Measurements from ENCODE around the gene PEAK1. TPM values are rescaled to one million over a fixed set of nuclear protein-coding genes. Genes with fewer than 3 reads are reported as not detected.

Gene PEAK1
- total RNA-seq, 2 experiments from 2014 or later, result 9.2 to 11.0 TPM

DNA sequence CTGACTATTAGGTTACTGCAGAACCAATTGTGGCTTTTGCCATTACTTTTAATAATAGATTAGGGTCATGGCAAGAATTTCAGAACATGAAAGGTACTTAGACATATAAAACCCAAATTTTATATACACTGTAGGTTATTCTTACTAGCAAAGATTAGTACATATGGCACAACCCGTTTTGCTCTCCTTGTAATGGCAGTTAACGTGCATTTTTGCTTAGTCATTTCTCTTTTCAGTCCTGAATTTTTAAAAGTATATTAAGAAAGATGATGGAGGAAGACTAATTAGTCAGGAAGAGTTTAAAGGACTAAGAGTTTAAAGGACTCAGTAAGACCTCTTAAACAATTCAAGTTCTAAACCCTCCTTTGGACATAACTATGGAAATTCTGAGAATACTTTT is 114.0 kb downstream of the PEAK1 start:
- no peaks in the 10 kb centered on the region for H3K9me3 ChIP-seq (ENCODE audit: control insufficient read depth in 1 of 2, insufficient read depth in 1 of 2, low read length in 2 of 2)
- Mint-ChIP-seq H3K27ac (no peak overlapping the region), H3K4me3 (no peak overlapping the region), H3K27me3 (no peaks in the 10 kb centered on the region), H3K36me3 (ENCODE audit: low read depth) (no peaks in the 10 kb centered on the region), H3K9me3 (no peaks in the 10 kb centered on the region), H3K4me1 (ENCODE audit: low read depth) (peaks cover 13% of the 10 kb centered on the region)
- no peak overlapping the region for H3K27ac ChIP-seq (ENCODE audit: low read depth in 1 of 2, low read length in 2 of 2)
- H3K4me3 ChIP-seq (ENCODE audit: low read length), result no peak overlapping the region
- ChIA-PET POLR2A (no interaction called here), CTCF (no interaction called here)
- TF ChIP-seq, protein P1, sequence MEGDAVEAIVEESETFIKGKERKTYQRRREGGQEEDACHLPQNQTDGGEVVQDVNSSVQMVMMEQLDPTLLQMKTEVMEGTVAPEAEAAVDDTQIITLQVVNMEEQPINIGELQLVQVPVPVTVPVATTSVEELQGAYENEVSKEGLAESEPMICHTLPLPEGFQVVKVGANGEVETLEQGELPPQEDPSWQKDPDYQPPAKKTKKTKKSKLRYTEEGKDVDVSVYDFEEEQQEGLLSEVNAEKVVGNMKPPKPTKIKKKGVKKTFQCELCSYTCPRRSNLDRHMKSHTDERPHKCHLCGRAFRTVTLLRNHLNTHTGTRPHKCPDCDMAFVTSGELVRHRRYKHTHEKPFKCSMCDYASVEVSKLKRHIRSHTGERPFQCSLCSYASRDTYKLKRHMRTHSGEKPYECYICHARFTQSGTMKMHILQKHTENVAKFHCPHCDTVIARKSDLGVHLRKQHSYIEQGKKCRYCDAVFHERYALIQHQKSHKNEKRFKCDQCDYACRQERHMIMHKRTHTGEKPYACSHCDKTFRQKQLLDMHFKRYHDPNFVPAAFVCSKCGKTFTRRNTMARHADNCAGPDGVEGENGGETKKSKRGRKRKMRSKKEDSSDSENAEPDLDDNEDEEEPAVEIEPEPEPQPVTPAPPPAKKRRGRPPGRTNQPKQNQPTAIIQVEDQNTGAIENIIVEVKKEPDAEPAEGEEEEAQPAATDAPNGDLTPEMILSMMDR (IDR thresholded peaks at IDR 0.05), result no peak
- no peaks in the 10 kb centered on the region for H3K4me1 ChIP-seq (ENCODE audit: insufficient read depth, low read length)
- DNase-seq (no peak), ATAC-seq (ENCODE audit: poor library complexity) (no peak)
- no peaks in the 10 kb centered on the region for H3K36me3 ChIP-seq (ENCODE audit: insufficient read depth, low read length)
- intact Hi-C loops (cut with DNase I, micrococcal nuclease), result no loop called here
- H3K27me3 ChIP-seq (ENCODE audit: control insufficient read depth in 1 of 2, insufficient read depth in 2 of 2, low read length in 2 of 2), result no peaks in the 10 kb centered on the region

- H3K27me3 ChIP-seq (ENCODE audit: control insufficient read depth in 1 of 2, insufficient read depth in 2 of 2, low read length in 2 of 2), result no peaks in the 10 kb centered on the region
- H3K4me3 ChIP-seq (ENCODE audit: low read length), result no peak overlapping the region
- no peak overlapping the region for H3K4me3 Mint-ChIP-seq
- H3K4me1 Mint-ChIP-seq (ENCODE audit: low read depth), result no peaks in the 10 kb centered on the region
- H3K27ac ChIP-seq (ENCODE audit: low read depth in 1 of 2, low read length in 2 of 2), result no peak overlapping the region
- no peak for ATAC-seq (ENCODE audit: poor library complexity)
- no peaks in the 10 kb centered on the region for H3K27me3 Mint-ChIP-seq
- no peak for DNase-seq
- H3K9me3 Mint-ChIP-seq, result no peaks in the 10 kb centered on the region
- H3K9me3 ChIP-seq (ENCODE audit: control insufficient read depth in 1 of 2, insufficient read depth in 1 of 2, low read length in 2 of 2), result no peaks in the 10 kb centered on the region
- H3K4me1 ChIP-seq (ENCODE audit: insufficient read depth, low read length), result no peaks in the 10 kb centered on the region
- H3K36me3 Mint-ChIP-seq (ENCODE audit: low read depth), result no peaks in the 10 kb centered on the region
- H3K36me3 ChIP-seq (ENCODE audit: insufficient read depth, low read length), result no peaks in the 10 kb centered on the region
- intact Hi-C loops (cut with DNase I, micrococcal nuclease), result no loop called here
- TF ChIP-seq, protein P1 (IDR thresholded peaks at IDR 0.05), result no peak
- no peak overlapping the region for H3K27ac Mint-ChIP-seq
- ChIA-PET POLR2A (no interaction called here), CTCF (no interaction called here)
Measured at GRCh38 chr15:77296773-77297337, 123.0 kb downstream of the PEAK1 start.

- Histone ChIP-seq H3K36me3 (ENCODE audit: insufficient read depth, low read length) (no peaks in the 10 kb centered on the region), H3K9me3 (ENCODE audit: control insufficient read depth in 1 of 2, insufficient read depth in 1 of 2, low read length in 2 of 2) (no peaks in the 10 kb centered on the region), H3K27me3 (ENCODE audit: control insufficient read depth in 1 of 2, insufficient read depth in 2 of 2, low read length in 2 of 2) (no peaks in the 10 kb centered on the region), H3K4me3 (ENCODE audit: low read length) (no peak overlapping the region), H3K4me1 (ENCODE audit: insufficient read depth, low read length) (no peaks in the 10 kb centered on the region), H3K27ac (ENCODE audit: low read depth in 1 of 2, low read length in 2 of 2) (no peak overlapping the region)
- intact Hi-C loops (cut with DNase I, micrococcal nuclease), result no loop called here
- DNase-seq, result no peak
- ChIA-PET POLR2A (no interaction called here), CTCF (no interaction called here)
- Mint-ChIP-seq H3K9me3 (no peaks in the 10 kb centered on the region), H3K4me3 (no peak overlapping the region), H3K36me3 (ENCODE audit: low read depth) (no peaks in the 10 kb centered on the region), H3K27ac (no peak overlapping the region), H3K4me1 (ENCODE audit: low read depth) (no peaks in the 10 kb centered on the region), H3K27me3 (no peaks in the 10 kb centered on the region)
- no peak for ATAC-seq (ENCODE audit: poor library complexity)
- TF ChIP-seq, protein P1 (IDR thresholded peaks at IDR 0.05), result no peak
Measured at GRCh38 chr15:77295446-77295845, 124.5 kb downstream of the PEAK1 start.

All from CD4-positive, alpha-beta T cell (primary cell).